OCI-LY7 (cell line): Measurements from ENCODE around the gene HSPA4. TPM values are rescaled to one million over a fixed set of nuclear protein-coding genes. Genes with fewer than 3 reads are reported as not detected.
"Not testable (repeated sequence)": the region's sequence is repeated elsewhere in the genome, so short reads cannot be mapped to it uniquely, and the experiment has no call there.

Source experiments
- BruUV-seq: library from RNA; stranded (reverse); fragments of 400-500 nt; replicated peaks from 2 replicates; lab custom pipeline; 2021; lab: Mats Ljungman, UMichigan
- CTCF ChIA-PET: fragments of 300-600 bp; sonication (Branson Sonifier 250); formaldehyde crosslinking; loops from one replicate; lab custom pipeline; 2022; ENCODE audit warnings: antibody characterized with exemption; ENCODE audit not compliant: unreplicated experiment; lab: Charles Lee
- POLR2A ChIA-PET: fragments of 300-600 bp; sonication (Branson Sonifier 250); formaldehyde crosslinking; loops from one replicate; lab custom pipeline; 2022; ENCODE audit warnings: antibody characterized with exemption; lab: Charles Lee
- DNase-seq: peaks from one replicate; pipeline ENCODE4 v3.0.0-alpha.2; 2015; ENCODE audit warnings: low spot score
- H2AFZ ChIP-seq: fragments of 200-600 bp; sonication (generic), shearing (Covaris generic); 2 replicates; pipeline ENCODE4 v1.6.1; 2014; ENCODE audit warnings: mild to moderate bottlenecking, antibody characterized with exemption, low read length, moderate library complexity
- H3K27ac ChIP-seq: fragments of 200-600 bp; sonication (generic); 2 replicates; pipeline ENCODE4 v1.5.1; 2014; ENCODE audit warnings: mixed run types, low read depth, mild to moderate bottlenecking, moderate library complexity, low read length, inconsistent platforms; ENCODE audit not compliant: poor library complexity, severe bottlenecking
- H3K36me3 ChIP-seq: fragments of 200-600 bp; sonication (generic); 2 replicates; pipeline ENCODE4 v1.6.1; 2014; ENCODE audit warnings: mild to moderate bottlenecking, antibody characterized with exemption, low read length, moderate library complexity, mixed read lengths; ENCODE audit not compliant: insufficient read depth
- H3K4me1 ChIP-seq: fragments of 200-600 bp; sonication (generic); 2 replicates; pipeline ENCODE4 v1.5.1; 2014; ENCODE audit warnings: mild to moderate bottlenecking, low read length; ENCODE audit not compliant: insufficient read depth, poor library complexity, severe bottlenecking
- H3K4me2 ChIP-seq: fragments of 200-600 bp; sonication (generic); 2 replicates; pipeline ENCODE4 v1.6.1; 2014; ENCODE audit warnings: mild to moderate bottlenecking, low read length
- H3K4me3 ChIP-seq: fragments of 200-600 bp; sonication (generic); 2 replicates; pipeline ENCODE4 v1.5.1; 2014; ENCODE audit warnings: mild to moderate bottlenecking, low read depth, low read length; ENCODE audit not compliant: poor library complexity, severe bottlenecking
- H3K79me2 ChIP-seq: fragments of 200-600 bp; sonication (generic); 2 replicates; pipeline ENCODE4 v1.6.1; 2016; ENCODE audit warnings: low read depth, mild to moderate bottlenecking, low read length, moderate library complexity, mixed read lengths; ENCODE audit not compliant: insufficient read depth
- H3K9me2 ChIP-seq: fragments of 200-600 bp; sonication (generic); 2 replicates; pipeline ENCODE4 v1.6.1; 2016; ENCODE audit warnings: mild to moderate bottlenecking, low read length, mixed read lengths; ENCODE audit not compliant: insufficient read depth
- H3K9me3 ChIP-seq: fragments of 200-600 bp; sonication (generic); 2 replicates; pipeline ENCODE4 v1.6.1; 2014; ENCODE audit warnings: mild to moderate bottlenecking, mixed run types, low read length, mixed read lengths
- H4K20me1 ChIP-seq: fragments of 200-600 bp; sonication (generic); 2 replicates; pipeline ENCODE4 v1.6.1; 2014; ENCODE audit warnings: mild to moderate bottlenecking, antibody characterized with exemption, low read length, moderate library complexity, mixed read lengths; ENCODE audit not compliant: insufficient read depth
- CTCF ChIP-seq: fragments of 200-600 bp; sonication (generic); conservative IDR thresholded peaks from 2 replicates; pipeline ENCODE4 v1.5.1; 2014; ENCODE audit warnings: mild to moderate bottlenecking, antibody characterized with exemption, low read length, moderate library complexity, mixed read lengths
- EZH2phosphoT487 ChIP-seq: fragments of 200-600 bp; sonication (generic); IDR thresholded peaks from 2 replicates; pipeline ENCODE4 v1.6.1; 2018; ENCODE audit warnings: low read depth, borderline replicate concordance, mild to moderate bottlenecking, mixed run types, antibody characterized with exemption, low read length, moderate library complexity, mixed read lengths
- intact Hi-C: fragments of 100-400 bp; cut with micrococcal nuclease; formaldehyde crosslinking; loops from one replicate; pipeline ENCODE4 v1.10.0; 2022; ENCODE audit not compliant: unreplicated experiment
- total RNA-seq, 2 experiments: library from RNA; depleted of rRNA in 1 of 2; stranded (reverse); fragments of >200 nt in 1 of 2; shearing (Covaris generic) in 1 of 2; gene quantifications; 2 replicates each; pipeline ENCODE4 v1.2.3, GENCODE V29; 2014 to 2022

The HSPA4 gene
- total RNA-seq, 2 experiments from 2014 or later, result 65.4 to 226 TPM

GRCh38 chr5:133136890-133137289 lies 85.1 kb downstream of the HSPA4 start:
- H3K27ac ChIP-seq, H4K20me1 ChIP-seq, H2AFZ ChIP-seq, CTCF ChIA-PET, intact Hi-C loops, H3K9me3 ChIP-seq, BruUV-seq, H3K9me2 ChIP-seq, H3K79me2 ChIP-seq, H3K4me1 ChIP-seq, H3K4me3 ChIP-seq, H3K4me2 ChIP-seq, H3K36me3 ChIP-seq, DNase-seq: not testable (repeated sequence)
- POLR2A ChIA-PET, result interaction anchor here (0.7 kb wide), 1 partner anchor 768 kb away, joined by 3 read pairs; no protein-coding TSS in a partner anchor

- TF ChIP-seq EZH2phosphoT487, result no peak
- TF ChIP-seq CTCF, result no peak
- BruUV-seq, result no TSS peak
- ChIA-PET POLR2A (no interaction called here), CTCF (no interaction called here)
- Histone ChIP-seq H3K27ac (no peak overlapping the region), H2AFZ (no peak overlapping the region), H3K79me2 (no peaks in the 10 kb centered on the region), H3K4me2 (no peak overlapping the region), H3K4me3 (no peak overlapping the region), H4K20me1 (no peaks in the 10 kb centered on the region), H3K4me1 (no peaks in the 10 kb centered on the region), H3K36me3 (no peaks in the 10 kb centered on the region), H3K9me2 (no peaks in the 10 kb centered on the region), H3K9me3 (no peaks in the 10 kb centered on the region)
- DNase-seq, result no peak
- intact Hi-C loops, result no loop called here
These were observed 88.5 kb downstream of the HSPA4 start for GRCh38 chr5:133140311-133140710.

- ChIA-PET CTCF (no interaction called here), POLR2A (interaction anchor here (0.5 to 1.1 kb wide), 3 partner anchors 401 to 1398 kb away, joined by 3 to 4 read pairs (median 3); no protein-coding TSS in a partner anchor)
- no peak for DNase-seq
- Histone ChIP-seq H2AFZ (no peak overlapping the region), H3K9me3 (no peaks in the 10 kb centered on the region), H3K4me3 (no peak overlapping the region), H3K27ac (no peak overlapping the region), H3K79me2 (no peaks in the 10 kb centered on the region), H4K20me1 (no peaks in the 10 kb centered on the region), H3K36me3 (no peaks in the 10 kb centered on the region), H3K4me1 (no peaks in the 10 kb centered on the region), H3K9me2 (no peaks in the 10 kb centered on the region), H3K4me2 (no peak overlapping the region)
- BruUV-seq, result no TSS peak
- intact Hi-C loops, result no loop called here
- TF ChIP-seq CTCF (no peak), EZH2phosphoT487 (no peak)
These were observed 89.9 kb downstream of the HSPA4 start for GRCh38 chr5:133141746-133142145.
